Measurements from ENCODE around the gene MBTPS1. TPM values are rescaled to one million over a fixed set of nuclear protein-coding genes. Genes with fewer than 3 reads are reported as not detected.
"Not testable (repeated sequence)": the region's sequence is repeated elsewhere in the genome, so short reads cannot be mapped to it uniquely, and the experiment has no call there.

MBTPS1 gene
- total RNA-seq, 3 donors from 2014 or later (not counting 1 experiment from before 2014, with no cell fraction given), result 85.2 to 124 (median 113) TPM

DNA sequence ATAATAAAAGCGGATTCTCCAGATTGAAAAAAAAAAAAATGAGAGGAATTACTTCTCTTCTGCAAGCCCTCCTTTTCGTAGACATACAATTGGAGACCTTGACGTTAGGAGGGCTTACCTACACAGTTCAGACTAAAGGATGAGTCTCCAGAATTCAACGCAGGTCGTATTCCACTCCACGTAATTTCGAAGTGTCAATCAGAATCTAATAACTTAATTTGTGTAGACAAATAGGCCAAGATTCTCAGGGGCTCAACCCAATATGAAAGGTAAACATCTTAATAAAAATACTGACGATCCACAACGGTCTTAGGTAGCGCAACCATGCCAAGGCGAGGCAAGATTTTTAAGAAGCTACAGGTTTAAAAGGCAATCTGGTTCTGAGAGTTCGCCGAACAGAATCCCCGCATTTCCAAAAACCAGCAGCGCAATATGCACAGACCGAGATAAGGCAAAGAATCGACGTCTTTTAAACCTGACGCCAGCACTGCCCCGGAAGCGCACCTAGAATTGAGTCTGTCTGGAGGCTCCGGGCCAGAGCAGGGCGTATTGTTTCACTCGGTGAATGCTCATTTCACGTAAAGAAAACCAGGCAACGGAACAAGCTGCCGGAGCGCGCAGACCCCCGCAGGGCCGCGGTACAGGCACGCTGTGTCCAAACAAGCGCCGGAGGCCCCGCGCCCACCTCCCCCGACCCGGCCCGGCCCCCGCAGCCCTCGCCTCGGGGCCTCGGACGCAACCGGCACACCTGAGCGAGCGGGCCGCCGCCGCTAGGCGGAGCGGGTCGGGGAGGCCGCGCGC lies 623 bp downstream of the MBTPS1 start:
- Histone ChIP-seq H3K4me3 (ENCODE audit: low read length) (peak overlapping the region; percentile 99), H3K27ac (ENCODE audit: low read length) (peak overlapping the region; percentile 89), H3K4me1 (ENCODE audit: control insufficient read depth, insufficient read depth, low read length) (peaks cover 23% of the 10 kb centered on the region), H3K36me3 (ENCODE audit: control insufficient read depth, insufficient read depth, low read length) (no peaks in the 10 kb centered on the region), H3K27me3 (ENCODE audit: control insufficient read depth, insufficient read depth, low read length) (no peaks in the 10 kb centered on the region), H3K9me3 (ENCODE audit: control insufficient read depth, insufficient read depth, low read length) (no peaks in the 10 kb centered on the region)
- intact Hi-C loops (cut with micrococcal nuclease), result loop anchor here (1.0 to 2.0 kb wide), 2 partner anchors 29 to 71 kb away; partner anchors contain the start of genes DNAAF1, HSDL1 and TAF1C
- H3K36me3 Mint-ChIP-seq, result no peaks in the 10 kb centered on the region
- no peaks in the 10 kb centered on the region for H3K9me3 Mint-ChIP-seq
- DNase-seq (peak in 1 of 2 donors; percentile 82), ATAC-seq (peak; percentile 35 to 64 (median 44))
- TF ChIP-seq, protein P1, sequence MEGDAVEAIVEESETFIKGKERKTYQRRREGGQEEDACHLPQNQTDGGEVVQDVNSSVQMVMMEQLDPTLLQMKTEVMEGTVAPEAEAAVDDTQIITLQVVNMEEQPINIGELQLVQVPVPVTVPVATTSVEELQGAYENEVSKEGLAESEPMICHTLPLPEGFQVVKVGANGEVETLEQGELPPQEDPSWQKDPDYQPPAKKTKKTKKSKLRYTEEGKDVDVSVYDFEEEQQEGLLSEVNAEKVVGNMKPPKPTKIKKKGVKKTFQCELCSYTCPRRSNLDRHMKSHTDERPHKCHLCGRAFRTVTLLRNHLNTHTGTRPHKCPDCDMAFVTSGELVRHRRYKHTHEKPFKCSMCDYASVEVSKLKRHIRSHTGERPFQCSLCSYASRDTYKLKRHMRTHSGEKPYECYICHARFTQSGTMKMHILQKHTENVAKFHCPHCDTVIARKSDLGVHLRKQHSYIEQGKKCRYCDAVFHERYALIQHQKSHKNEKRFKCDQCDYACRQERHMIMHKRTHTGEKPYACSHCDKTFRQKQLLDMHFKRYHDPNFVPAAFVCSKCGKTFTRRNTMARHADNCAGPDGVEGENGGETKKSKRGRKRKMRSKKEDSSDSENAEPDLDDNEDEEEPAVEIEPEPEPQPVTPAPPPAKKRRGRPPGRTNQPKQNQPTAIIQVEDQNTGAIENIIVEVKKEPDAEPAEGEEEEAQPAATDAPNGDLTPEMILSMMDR (IDR thresholded peaks at IDR 0.05), result no peak
- 2% methylated on average over 56 of the region's 57 CpGs for WGBS (ENCODE audit: insufficient coverage)
- H3K27ac Mint-ChIP-seq, result peak overlapping the region; percentile 91 to 92
- peaks cover 15 to 22% of the 10 kb centered on the region in 2 donors for H3K4me1 Mint-ChIP-seq
- no peaks in the 10 kb centered on the region for H3K27me3 Mint-ChIP-seq (ENCODE audit: low read depth in 2 of 2)
- H3K4me3 Mint-ChIP-seq, result peak overlapping the region; percentile 93

DNA sequence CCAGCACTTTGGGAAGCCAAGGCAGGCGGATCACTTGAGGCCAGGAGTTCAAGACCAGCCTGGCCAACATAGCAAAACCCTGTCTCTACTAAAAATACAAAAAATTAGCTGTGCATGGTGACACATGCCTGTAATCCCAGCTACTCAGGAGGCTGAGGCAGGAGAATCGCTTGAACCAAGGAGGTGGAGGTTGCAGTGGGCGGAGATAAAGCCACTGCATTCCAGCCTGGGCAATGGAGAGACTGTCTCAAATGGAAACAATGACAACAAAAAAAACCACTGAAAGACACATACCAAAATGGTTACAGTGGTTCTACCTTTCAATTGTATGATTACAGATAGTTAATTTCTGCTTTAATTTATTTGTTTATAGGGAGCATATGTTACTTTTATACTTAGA lies 4.8 kb downstream of the MBTPS1 start:
- H3K9me3 ChIP-seq (ENCODE audit: control insufficient read depth, insufficient read depth, low read length); intact Hi-C loops (cut with micrococcal nuclease); H3K27me3 Mint-ChIP-seq (ENCODE audit: low read depth in 2 of 2); H3K27ac ChIP-seq (ENCODE audit: low read length); H3K36me3 ChIP-seq (ENCODE audit: control insufficient read depth, insufficient read depth, low read length); H3K4me3 Mint-ChIP-seq; H3K36me3 Mint-ChIP-seq; H3K27ac Mint-ChIP-seq; DNase-seq; H3K9me3 Mint-ChIP-seq; ATAC-seq; H3K27me3 ChIP-seq (ENCODE audit: control insufficient read depth, insufficient read depth, low read length); H3K4me3 ChIP-seq (ENCODE audit: low read length): not testable (repeated sequence)
- H3K4me1 ChIP-seq (ENCODE audit: control insufficient read depth, insufficient read depth, low read length), result peaks cover 15% of the 10 kb centered on the region
- whole genome bisulfite sequencing (ENCODE audit: insufficient coverage), result 85% methylated on average over 3 of the region's 3 CpGs
- peaks cover 35 to 36% of the 10 kb centered on the region in 2 donors for H3K4me1 Mint-ChIP-seq

DNA sequence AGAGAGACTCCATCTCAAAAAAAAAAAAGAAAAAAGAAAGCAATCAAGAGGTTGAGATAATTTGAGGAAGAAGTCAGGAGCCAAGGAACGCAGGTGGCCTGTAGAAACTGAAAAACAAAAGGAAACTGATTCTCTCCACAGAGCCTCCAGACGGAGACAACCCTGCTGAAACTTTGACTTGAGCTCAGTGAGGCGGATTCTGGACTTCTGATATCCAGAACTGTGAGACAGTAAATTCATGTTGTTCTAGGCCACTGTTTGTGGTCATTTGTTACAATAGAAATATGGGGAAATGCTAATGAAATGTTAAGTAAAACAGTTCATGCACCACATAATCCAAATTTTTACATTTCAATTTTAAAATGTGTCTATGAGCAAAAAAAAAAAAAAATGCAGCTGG lies 5.2 kb downstream of the MBTPS1 start:
- Mint-ChIP-seq H3K4me3 (no peak overlapping the region), H3K4me1 (peaks cover 39 to 41% of the 10 kb centered on the region in 2 donors), H3K27me3 (ENCODE audit: low read depth in 2 of 2) (no peaks in the 10 kb centered on the region), H3K27ac (peak overlapping the region; percentile 27 to 57), H3K36me3 (no peaks in the 10 kb centered on the region), H3K9me3 (no peaks in the 10 kb centered on the region)
- no peak for DNase-seq
- TF ChIP-seq, protein P1 (IDR thresholded peaks at IDR 0.05), result no peak
- no peak for ATAC-seq
- no peak overlapping the region for H3K4me3 ChIP-seq (ENCODE audit: low read length)
- 83% methylated on average over 3 of the region's 3 CpGs for WGBS (ENCODE audit: insufficient coverage)
- no peak overlapping the region for H3K27ac ChIP-seq (ENCODE audit: low read length)
- H3K9me3 ChIP-seq (ENCODE audit: control insufficient read depth, insufficient read depth, low read length), result no peaks in the 10 kb centered on the region
- peaks cover 8% of the 10 kb centered on the region for H3K36me3 ChIP-seq (ENCODE audit: control insufficient read depth, insufficient read depth, low read length)
- no peaks in the 10 kb centered on the region for H3K27me3 ChIP-seq (ENCODE audit: control insufficient read depth, insufficient read depth, low read length)
- H3K4me1 ChIP-seq (ENCODE audit: control insufficient read depth, insufficient read depth, low read length), result peaks cover 15% of the 10 kb centered on the region
- intact Hi-C loops (cut with micrococcal nuclease), result no loop called here

DNA sequence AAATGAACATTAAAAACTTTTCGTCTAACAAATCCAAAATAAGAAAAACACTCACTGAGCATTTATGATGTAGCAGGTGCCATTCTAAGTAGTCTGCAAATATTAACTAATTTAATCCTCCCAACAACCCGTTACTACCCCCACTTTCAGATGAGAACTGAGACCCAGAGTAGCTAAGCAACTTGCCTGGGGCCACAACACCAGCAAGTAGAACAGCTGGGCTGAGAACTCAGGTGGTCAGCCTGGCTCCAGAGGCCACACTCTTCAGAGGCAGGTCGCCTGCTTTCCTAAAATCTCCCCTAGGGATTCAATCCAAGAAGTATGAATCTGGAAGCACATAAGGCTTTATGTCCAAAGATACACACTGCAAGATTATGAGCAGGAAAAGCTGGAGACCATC lies 6.2 kb downstream of the MBTPS1 start:
- Histone ChIP-seq H3K27me3 (ENCODE audit: control insufficient read depth, insufficient read depth, low read length) (no peaks in the 10 kb centered on the region), H3K27ac (ENCODE audit: low read length) (no peak overlapping the region), H3K36me3 (ENCODE audit: control insufficient read depth, insufficient read depth, low read length) (peaks cover 8% of the 10 kb centered on the region), H3K4me1 (ENCODE audit: control insufficient read depth, insufficient read depth, low read length) (peaks cover 8% of the 10 kb centered on the region), H3K4me3 (ENCODE audit: low read length) (no peak overlapping the region), H3K9me3 (ENCODE audit: control insufficient read depth, insufficient read depth, low read length) (no peaks in the 10 kb centered on the region)
- H3K27ac Mint-ChIP-seq, result peak overlapping the region in 1 of 2 donors; percentile 27
- intact Hi-C loops (cut with micrococcal nuclease), result no loop called here
- no peak for ATAC-seq
- no peak overlapping the region for H3K4me3 Mint-ChIP-seq
- WGBS (ENCODE audit: insufficient coverage), result 76% methylated on average over 3 of the region's 3 CpGs
- peaks cover 41 to 43% of the 10 kb centered on the region in 2 donors for H3K4me1 Mint-ChIP-seq
- no peak for DNase-seq
- no peaks in the 10 kb centered on the region for H3K36me3 Mint-ChIP-seq
- H3K27me3 Mint-ChIP-seq (ENCODE audit: low read depth in 2 of 2), result no peaks in the 10 kb centered on the region
- H3K9me3 Mint-ChIP-seq, result no peaks in the 10 kb centered on the region
- TF ChIP-seq, protein P1 (IDR thresholded peaks at IDR 0.05), result no peak

Data from natural killer cell (primary cell).